ENCODE data around the gene BICC1.

BICC1 gene

DNA sequence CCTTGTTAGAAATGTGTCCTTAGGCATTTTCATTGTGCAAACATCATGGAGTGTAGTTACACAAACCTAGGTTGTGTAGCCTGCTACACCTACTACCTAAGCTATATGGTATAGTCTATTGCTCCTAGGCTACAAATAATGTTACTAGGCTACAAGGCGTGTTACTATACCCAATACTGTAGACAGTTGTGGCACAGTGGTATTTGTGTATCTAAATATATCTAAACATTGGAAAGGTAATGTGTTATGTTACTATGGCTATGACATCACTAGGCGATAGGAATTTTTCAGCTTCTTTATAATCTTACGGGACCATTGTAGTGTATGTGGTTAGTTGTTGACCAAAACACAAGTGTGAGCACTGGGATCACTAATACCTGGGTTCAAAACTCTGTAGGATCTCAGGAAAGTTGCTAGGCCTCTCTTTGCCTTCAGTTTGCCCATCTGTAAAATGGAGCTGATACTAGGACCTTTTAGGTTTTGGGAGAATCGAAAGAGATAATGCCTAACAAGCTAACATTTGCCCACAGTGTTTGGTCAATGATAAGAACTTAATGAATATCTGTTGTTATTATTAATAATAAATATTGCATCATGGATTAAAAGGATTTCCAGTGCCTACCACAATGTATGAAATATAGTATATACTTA is 2.7 kb downstream of the BICC1 start:
- DNase-seq = no peak

- no peak for DNase-seq
Measured at GRCh38 chr10:58516119-58516518, 3.4 kb downstream of the BICC1 start.

GRCh38 chr10:58516671-58517070 is 4.0 kb downstream of the BICC1 start:
- DNase-seq = no peak

GRCh38 chr10:58517081-58517480 is 4.4 kb downstream of the BICC1 start:
- no peak for DNase-seq

DNA sequence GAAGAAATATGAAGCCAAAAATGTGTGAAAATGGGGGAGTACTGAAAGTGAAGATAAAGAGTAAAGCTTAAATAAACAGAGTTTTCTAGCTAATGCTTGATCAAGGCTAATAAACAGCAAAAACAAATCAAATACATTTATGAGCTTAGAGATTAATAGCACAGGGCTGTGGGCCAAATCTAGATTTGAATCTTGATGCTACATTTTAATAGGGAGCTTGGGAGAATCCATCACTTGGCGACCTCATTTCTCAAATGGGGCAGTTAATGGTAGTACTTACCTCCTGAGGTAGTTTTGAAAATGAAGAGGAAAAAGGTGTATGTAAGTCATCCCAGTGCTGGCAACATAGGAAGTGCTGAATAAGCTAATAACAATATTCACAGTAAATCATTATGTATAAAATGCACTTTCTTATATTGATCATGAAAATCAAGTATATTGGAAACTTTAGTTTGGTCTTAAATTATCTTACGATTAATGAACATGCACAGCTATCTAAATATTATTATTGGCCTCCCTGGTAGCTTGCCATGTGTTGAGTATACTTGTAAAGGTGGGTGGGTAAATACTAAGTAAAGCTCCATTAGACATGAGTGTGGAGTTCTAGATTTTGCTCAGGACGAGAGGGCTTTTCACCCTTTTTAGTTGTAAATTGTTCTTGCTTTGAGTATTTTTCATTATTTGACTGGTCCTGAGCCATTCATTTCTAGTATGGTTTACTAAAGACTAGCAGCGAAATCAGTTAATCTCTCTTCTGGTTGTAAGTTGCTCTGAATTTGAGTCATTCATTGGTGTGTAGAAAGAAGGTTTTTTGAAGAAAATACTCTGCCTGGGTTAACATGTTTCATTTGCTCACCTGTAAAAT is 5.1 kb downstream of the BICC1 start:
- DNase-seq = no peak

- DNase-seq = no peak
Measured at GRCh38 chr10:58518775-58519174, 6.1 kb downstream of the BICC1 start.

- no peak for DNase-seq
Measured at GRCh38 chr10:58529077-58529728, 16.5 kb downstream of the BICC1 start.

GRCh38 chr10:58531084-58531695 is 18.5 kb downstream of the BICC1 start:
- DNase-seq = no peak

GRCh38 chr10:58535311-58535710 is 22.6 kb downstream of the BICC1 start:
- no peak for DNase-seq

DNA sequence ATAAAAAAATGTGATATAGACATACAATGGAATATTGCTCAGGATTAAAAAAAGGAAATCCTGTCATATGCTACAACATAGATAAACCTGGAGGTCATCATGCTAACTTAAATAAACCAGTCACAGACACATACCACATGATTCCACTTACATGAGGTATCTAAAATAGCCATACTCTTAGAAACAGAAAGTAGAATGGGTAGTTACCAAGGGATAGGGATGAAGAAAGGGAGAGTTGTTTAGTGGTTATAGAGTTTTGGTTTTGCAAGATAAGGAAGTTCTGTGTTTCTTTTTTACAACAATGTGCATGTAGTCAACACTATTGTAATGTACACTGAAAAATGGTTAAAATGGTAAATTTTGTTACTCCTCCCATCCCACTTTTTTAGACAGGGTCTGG is 30.5 kb downstream of the BICC1 start:
- DNase-seq = no peak

- DNase-seq = no peak
Measured at GRCh38 chr10:58544135-58544534, 31.5 kb downstream of the BICC1 start.

DNA sequence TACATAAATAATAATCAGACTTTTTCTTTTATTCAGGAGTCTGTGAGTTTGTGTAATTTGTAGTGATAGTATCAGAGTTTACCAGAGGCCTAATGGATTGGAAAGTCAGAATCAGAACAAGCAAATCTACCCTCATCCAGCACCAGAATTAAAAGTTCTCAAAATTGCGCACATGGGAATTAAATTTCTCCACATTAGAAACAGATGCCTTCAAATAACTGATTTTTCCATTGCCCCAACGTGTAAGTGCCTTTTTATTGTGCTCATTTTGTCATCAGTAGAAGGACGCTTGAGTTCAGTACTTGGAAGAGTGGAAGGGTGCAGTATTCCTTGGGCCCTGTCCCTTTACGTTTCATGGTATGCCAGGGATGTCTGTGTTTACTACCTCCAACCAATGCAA is 32.8 kb downstream of the BICC1 start:
- no peak for DNase-seq

DNA sequence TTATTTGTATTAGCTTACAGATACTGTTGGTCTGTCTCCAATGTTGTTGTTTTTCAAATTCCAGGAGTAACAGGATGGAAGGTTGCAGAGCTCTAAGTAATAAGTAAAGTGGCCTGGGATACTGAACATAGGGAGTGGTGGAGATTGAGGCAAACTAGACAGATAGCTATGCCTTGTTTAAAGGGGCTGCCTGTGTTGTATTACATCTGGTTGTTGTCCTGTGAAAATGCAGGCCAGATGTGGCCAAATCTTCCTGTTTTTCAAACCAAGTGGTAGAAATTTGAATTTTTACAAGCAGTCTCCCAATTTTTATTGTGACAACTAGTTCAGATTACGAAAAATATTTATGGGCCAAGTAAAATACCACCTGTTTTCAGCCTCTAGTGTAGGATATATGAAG is 33.5 kb downstream of the BICC1 start:
- no peak for DNase-seq

DNA sequence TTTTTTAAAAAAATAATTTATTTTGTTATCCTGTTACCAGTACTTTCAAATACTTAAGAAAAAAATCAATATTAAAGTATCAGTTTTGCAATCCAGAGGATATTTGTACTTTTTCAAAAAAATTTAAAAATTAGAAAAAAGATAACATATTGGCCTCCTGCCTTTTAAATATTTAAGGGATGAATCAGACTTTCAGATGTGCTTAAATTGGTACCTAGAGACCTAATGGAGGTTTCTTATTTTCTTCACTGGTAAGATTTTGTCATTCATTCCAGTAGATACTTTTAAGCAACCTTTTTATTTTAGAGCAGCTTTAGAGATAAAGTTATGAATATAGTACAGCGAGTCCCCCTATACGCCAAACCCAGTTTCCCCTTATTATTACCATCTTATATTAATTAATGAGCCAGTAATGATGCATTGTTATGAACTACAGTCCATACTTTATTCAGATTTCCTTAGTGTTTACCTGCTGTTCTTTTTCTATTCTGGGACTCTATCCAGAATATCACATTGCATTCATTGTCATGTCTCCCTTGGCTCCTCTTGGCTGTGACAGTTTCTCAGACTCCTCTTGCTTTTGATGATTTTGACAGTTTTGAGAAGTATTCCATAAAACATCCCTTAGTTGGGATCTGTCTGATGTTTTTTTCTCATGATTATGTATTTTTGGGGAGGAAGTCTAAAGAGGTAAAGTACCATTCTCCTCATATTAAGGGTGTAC is 34.2 kb downstream of the BICC1 start:
- no peak for DNase-seq

DNA sequence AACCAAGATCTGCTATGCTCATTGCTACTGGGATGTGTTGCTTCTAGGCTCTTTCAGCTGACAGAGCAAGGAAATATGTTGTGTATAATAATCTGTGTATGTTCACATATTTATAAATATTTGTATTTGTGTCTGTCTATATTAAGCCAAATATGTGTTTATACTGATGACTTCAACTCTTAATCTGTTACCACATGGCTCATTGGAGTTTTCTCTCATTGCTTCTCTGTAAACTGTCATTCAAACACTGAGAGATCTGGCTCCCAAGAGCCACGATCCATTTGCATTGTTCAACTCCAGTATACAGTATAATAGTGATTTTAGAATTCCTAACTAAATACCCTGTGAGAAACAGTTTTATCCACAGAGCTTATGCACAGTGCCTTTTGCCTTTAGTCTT is 35.3 kb downstream of the BICC1 start:
- no peak for DNase-seq

GRCh38 chr10:58554316-58554715 is 41.6 kb downstream of the BICC1 start:
- DNase-seq = no peak

- DNase-seq = no peak
Measured at GRCh38 chr10:58555170-58555929, 42.7 kb downstream of the BICC1 start.

GRCh38 chr10:58555930-58556311 is 43.2 kb downstream of the BICC1 start:
- DNase-seq = no peak

GRCh38 chr10:58556516-58557165 is 44.0 kb downstream of the BICC1 start:
- no peak for DNase-seq

DNA sequence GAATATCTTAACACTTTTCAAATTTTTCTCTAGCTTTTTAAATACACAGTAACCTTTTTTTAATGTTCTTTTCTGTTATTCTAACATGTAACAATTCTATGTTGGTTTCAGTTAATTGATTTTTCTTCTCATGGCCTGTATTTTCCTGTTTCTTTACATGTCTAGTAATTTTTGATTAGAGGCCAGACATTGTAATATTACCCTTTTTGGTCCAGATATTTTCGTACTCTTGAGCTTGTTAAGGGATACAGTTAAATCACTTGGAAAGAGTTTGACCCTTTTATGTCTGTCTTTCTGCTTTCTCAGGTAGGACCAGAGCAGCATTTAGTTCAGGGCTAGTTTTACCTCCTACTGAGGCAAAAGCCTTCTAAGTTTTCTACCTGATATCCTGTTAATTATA is 45.0 kb downstream of the BICC1 start:
- no peak for DNase-seq

GRCh38 chr10:58560068-58560467 is 47.4 kb downstream of the BICC1 start:
- DNase-seq = no peak

GRCh38 chr10:58565271-58565670 is 52.6 kb downstream of the BICC1 start:
- DNase-seq = no peak
